NCI-H1092 treated with DMSO at 0.1 percent for 48 hours (cell line): Measurements from ENCODE around the gene TMBIM6.
"Not testable (repeated sequence)": the region's sequence is repeated elsewhere in the genome, so short reads cannot be mapped to it uniquely, and the experiment has no call there.

Experiments used
- DNase-seq: peaks from one replicate; lab custom pipeline; 2025; lab: John Stamatoyannopoulos, UW

The TMBIM6 gene

GRCh38 chr12:49777341-49777740, 36.0 kb downstream of the TMBIM6 start:
- DNase-seq: no peak

- peak; percentile 10 for DNase-seq
These were observed 36.7 kb downstream of the TMBIM6 start for GRCh38 chr12:49777800-49778748.

- no peak for DNase-seq
These were observed 38.2 kb downstream of the TMBIM6 start for GRCh38 chr12:49779581-49779980.

GRCh38 chr12:49780914-49781313, 39.6 kb downstream of the TMBIM6 start:
- DNase-seq: not testable (repeated sequence)

- no peak for DNase-seq
These were observed 42.7 kb downstream of the TMBIM6 start for GRCh38 chr12:49783917-49784676.

- no peak for DNase-seq
These were observed 43.5 kb downstream of the TMBIM6 start for GRCh38 chr12:49784756-49785409.

GRCh38 chr12:49787672-49788071, 46.3 kb downstream of the TMBIM6 start:
- DNase-seq: no peak

GRCh38 chr12:49789992-49790391, 48.6 kb downstream of the TMBIM6 start:
- DNase-seq: no peak

GRCh38 chr12:49790741-49791555, 49.6 kb downstream of the TMBIM6 start:
- DNase-seq: no peak

- DNase-seq: no peak
These were observed 50.3 kb downstream of the TMBIM6 start for GRCh38 chr12:49791700-49792099.

GRCh38 chr12:49792181-49792970, 51.0 kb downstream of the TMBIM6 start:
- no peak for DNase-seq

- DNase-seq: no peak
These were observed 51.7 kb downstream of the TMBIM6 start for GRCh38 chr12:49792976-49793580.

- no peak for DNase-seq
These were observed 52.3 kb downstream of the TMBIM6 start for GRCh38 chr12:49793620-49794019.

- no peak for DNase-seq
These were observed 52.7 kb downstream of the TMBIM6 start for GRCh38 chr12:49794021-49794420.

- DNase-seq: no peak
These were observed 53.7 kb downstream of the TMBIM6 start for GRCh38 chr12:49794811-49795653.

- DNase-seq: no peak
These were observed 54.3 kb downstream of the TMBIM6 start for GRCh38 chr12:49795654-49796105.

GRCh38 chr12:49796155-49796554, 54.8 kb downstream of the TMBIM6 start:
- DNase-seq: no peak

GRCh38 chr12:49796606-49797448, 55.5 kb downstream of the TMBIM6 start:
- no peak for DNase-seq

- DNase-seq: no peak
These were observed 56.1 kb downstream of the TMBIM6 start for GRCh38 chr12:49797449-49797776.
